WERI-Rb-1 (cell line): ENCODE measurements around the gene PAQR6.

Experiments
- DNase-seq: peaks from one replicate; pipeline ENCODE4 v3.0.0-alpha.2; 2020
- H3K27ac ChIP-seq: fragments of 250-450 bp; sonication (Bioruptor Pico); 2 replicates; pipeline ENCODE4 v1.5.1; 2020; ENCODE audit warnings: mild to moderate bottlenecking, moderate library complexity
- H3K27me3 ChIP-seq: fragments of 250-450 bp; sonication (Bioruptor Pico); 2 replicates; pipeline ENCODE4 v1.5.1; 2021; ENCODE audit warnings: mild to moderate bottlenecking, low read depth, moderate library complexity; ENCODE audit not compliant: insufficient read depth, severe bottlenecking
- H3K36me3 ChIP-seq: fragments of 250-450 bp; sonication (Bioruptor Pico); 2 replicates; pipeline ENCODE4 v1.5.1; 2020; ENCODE audit warnings: mild to moderate bottlenecking, moderate library complexity
- H3K4me3 ChIP-seq: 2 replicates; pipeline ENCODE4 v1.5.1; 2011; ENCODE audit warnings: low read depth, mild to moderate bottlenecking, control low read depth, low read length
- H3K9me3 ChIP-seq: fragments of 250-450 bp; sonication (Bioruptor Pico); 2 replicates; pipeline ENCODE4 v1.5.1; 2021; ENCODE audit warnings: mild to moderate bottlenecking, moderate library complexity; ENCODE audit not compliant: severe bottlenecking
- TF ChIP-seq, protein P1 (sequence below): IDR thresholded peaks from 2 replicates; pipeline ENCODE4 v1.5.1; 2011; ENCODE audit warnings: low read depth, mild to moderate bottlenecking, control low read depth, inconsistent platforms, low read length

The PAQR6 gene

GRCh38 chr1:156247460-156248322 lies at the start of gene PAQR6:
PAQR6 (minus strand) TSS chr1:156248056; CDS start chr1:156246731, 1,325 bp downstream.
- H3K36me3 ChIP-seq, result peaks cover 37% of the 10 kb centered on the region
- TF ChIP-seq, protein P1, sequence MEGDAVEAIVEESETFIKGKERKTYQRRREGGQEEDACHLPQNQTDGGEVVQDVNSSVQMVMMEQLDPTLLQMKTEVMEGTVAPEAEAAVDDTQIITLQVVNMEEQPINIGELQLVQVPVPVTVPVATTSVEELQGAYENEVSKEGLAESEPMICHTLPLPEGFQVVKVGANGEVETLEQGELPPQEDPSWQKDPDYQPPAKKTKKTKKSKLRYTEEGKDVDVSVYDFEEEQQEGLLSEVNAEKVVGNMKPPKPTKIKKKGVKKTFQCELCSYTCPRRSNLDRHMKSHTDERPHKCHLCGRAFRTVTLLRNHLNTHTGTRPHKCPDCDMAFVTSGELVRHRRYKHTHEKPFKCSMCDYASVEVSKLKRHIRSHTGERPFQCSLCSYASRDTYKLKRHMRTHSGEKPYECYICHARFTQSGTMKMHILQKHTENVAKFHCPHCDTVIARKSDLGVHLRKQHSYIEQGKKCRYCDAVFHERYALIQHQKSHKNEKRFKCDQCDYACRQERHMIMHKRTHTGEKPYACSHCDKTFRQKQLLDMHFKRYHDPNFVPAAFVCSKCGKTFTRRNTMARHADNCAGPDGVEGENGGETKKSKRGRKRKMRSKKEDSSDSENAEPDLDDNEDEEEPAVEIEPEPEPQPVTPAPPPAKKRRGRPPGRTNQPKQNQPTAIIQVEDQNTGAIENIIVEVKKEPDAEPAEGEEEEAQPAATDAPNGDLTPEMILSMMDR, result peak; percentile 16; the same call in 1 of the 2 replicates

DNA sequence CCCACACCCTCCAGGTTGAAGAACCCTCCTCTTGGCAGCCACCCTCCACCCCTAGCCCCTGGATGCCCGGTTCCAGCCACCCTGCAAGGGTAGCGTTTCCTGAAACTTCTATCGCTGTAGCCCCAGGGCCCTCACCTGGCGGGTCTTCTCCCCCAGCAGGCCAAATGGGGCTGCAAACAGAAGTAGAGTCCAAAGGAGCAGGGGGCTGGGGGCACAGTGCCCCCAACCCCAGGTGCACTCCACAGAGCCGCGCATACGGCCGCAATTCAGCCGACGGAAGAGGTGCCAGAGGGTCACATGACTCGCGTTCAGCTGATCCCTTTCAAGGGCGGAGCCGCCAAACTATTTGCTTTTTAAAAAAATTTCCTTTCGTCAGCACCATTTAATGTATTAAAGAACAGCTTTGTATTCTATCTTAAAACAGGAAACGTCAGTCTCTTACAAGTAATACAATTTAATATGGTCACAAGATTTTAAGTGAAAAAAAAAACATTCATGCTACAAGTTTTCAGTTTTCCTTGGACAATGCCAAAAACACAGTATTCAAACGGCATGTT lies 47.6 kb upstream of the PAQR6 start, which contains the start of gene GLMP:
Gene GLMP, minus strand, starts transcription at position 289 of the 557 bp plus-strand sequence. Its CDS starts 34 bp downstream, at position 255.
- Histone ChIP-seq H3K9me3 (no peaks in the 10 kb centered on the region), H3K4me3 (peak within 1 kb of the TSS; percentile 43), H3K27me3 (no peaks in the 10 kb centered on the region), H3K27ac (0 out of 2 replicates have a peak within 1 kb of the TSS, but pooled peaks have one; percentile 1), H3K36me3 (peaks cover 15% of the 10 kb centered on the region)
- DNase-seq, result peak; percentile 46
- TF ChIP-seq, protein P1, result no peak

More at GRCh38 chr1:156247460-156248322, at the start of gene PAQR6:
- Histone ChIP-seq H3K4me3 (no peak within 1 kb of the TSS), H3K9me3 (no peaks in the 10 kb centered on the region), H3K27me3 (peaks cover 11% of the 10 kb centered on the region), H3K27ac (no peak within 1 kb of the TSS)
- peak; percentile 56 for DNase-seq

DNA sequence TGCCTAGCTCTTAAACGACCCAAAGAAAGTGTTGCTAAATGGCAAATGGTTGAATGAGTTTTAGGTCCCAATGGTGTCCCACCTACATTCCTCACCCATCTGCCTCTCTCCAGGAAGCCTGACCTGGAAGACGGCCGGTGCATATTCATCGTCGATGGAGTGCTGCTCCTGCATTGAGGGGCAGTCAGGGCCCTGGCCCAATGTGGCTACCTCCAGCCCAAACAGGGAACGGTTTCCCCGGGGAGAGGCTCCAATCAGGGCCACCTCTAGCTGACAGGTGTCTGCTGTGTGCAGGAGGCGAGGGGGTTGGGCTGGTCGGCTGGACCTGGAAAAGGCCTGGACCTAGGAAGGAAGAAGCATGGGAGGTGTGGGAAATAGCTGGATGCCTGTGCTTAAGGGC lies 46.0 kb upstream of the PAQR6 start:
- no peaks in the 10 kb centered on the region for H3K27me3 ChIP-seq
- TF ChIP-seq, protein P1, result no peak
- H3K27ac ChIP-seq, result no peak overlapping the region
- peaks cover 24% of the 10 kb centered on the region for H3K36me3 ChIP-seq
- no peak overlapping the region for H3K4me3 ChIP-seq
- H3K9me3 ChIP-seq, result no peaks in the 10 kb centered on the region
- DNase-seq, result no peak

DNA sequence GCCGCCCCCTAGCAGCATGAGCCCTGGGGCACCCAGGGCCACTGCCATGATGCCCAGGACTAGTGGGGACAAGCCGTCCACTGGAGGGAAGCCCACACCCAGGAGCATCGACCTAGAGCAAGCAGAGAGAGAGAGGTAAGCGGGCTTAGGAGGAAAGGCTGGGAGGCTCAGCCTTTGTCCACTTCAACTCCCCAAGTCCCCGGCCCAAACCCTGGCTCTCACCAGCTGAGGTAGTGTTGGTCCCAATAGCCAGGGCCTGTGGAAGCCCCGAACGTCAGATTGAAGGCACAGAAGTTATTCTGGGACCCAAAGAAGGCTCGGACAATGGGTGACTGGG lies 45.2 kb upstream of the PAQR6 start:
- H3K27me3 ChIP-seq, result no peaks in the 10 kb centered on the region
- H3K27ac ChIP-seq, result no peak overlapping the region
- peaks cover 25% of the 10 kb centered on the region for H3K36me3 ChIP-seq
- DNase-seq, result no peak
- TF ChIP-seq, protein P1, result no peak
- H3K4me3 ChIP-seq, result no peak overlapping the region
- H3K9me3 ChIP-seq, result no peaks in the 10 kb centered on the region

DNA sequence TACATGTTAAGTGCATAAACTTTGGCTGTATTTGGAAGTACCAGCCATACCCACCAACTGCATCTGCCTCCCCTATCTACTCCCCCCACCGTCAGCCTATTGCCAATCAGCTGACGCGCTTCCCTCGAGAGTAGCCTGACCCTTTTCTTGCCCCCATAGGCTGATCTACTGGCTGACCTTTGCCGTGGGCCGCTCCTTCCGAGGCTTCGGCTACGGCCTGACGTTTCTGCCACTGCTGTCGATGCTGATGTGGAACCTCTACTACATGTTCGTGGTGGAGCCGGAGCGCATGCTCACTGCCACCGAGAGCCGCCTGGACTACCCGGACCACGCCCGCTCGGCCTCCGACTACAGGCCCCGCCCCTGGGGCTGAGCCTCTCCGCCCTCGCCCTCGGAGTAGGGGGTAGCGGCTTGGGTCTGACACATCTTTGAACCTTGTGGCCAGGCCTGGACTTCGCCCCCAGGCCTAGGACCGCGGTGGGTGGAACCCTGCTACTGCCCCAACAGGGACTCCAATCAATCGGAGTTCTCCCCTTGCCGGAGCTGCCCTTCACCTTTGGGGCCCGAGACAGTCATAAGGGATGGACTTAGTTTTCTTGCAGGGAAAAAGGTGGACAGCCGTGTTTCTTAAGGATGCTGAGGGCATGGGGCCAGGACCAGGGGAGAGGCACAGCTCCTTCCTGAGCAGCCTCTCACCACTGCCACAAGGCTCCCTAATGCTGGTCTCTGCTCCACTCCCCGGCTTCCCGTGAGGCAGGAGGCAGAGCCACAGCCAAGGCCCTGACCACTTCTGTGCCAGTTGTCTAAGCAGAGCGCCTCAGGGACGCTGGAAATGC lies 43.6 kb upstream of the PAQR6 start:
- H3K27me3 ChIP-seq, result no peaks in the 10 kb centered on the region
- peak overlapping the region; percentile 22; the same call in 1 of the 2 replicates for H3K27ac ChIP-seq
- TF ChIP-seq, protein P1, result no peak
- peaks cover 27% of the 10 kb centered on the region for H3K36me3 ChIP-seq
- peak; percentile 92 for DNase-seq
- H3K4me3 ChIP-seq, result peak overlapping the region; percentile 45
- no peaks in the 10 kb centered on the region for H3K9me3 ChIP-seq
